B cell (primary cell): ENCODE results near the gene DPY19L1.
"Not testable (repeated sequence)": the region's sequence is repeated elsewhere in the genome, so short reads cannot be mapped to it uniquely, and the experiment has no call there.

Experiments used
- EZH2 ChIP-seq: IDR thresholded peaks from 2 replicates; pipeline ENCODE4 v1.6.1; 2012; ENCODE audit warnings: borderline replicate concordance, low read depth, mild to moderate bottlenecking, moderate library complexity, low read length; ENCODE audit not compliant: insufficient read depth, poor library complexity, severe bottlenecking
- TF ChIP-seq, protein P1 (sequence below): fragments of 200-600 bp; IDR thresholded peaks from one replicate; pipeline ENCODE4 v1.8.0; 2022; ENCODE audit warnings: antibody characterized with exemption, mild to moderate bottlenecking

DNA sequence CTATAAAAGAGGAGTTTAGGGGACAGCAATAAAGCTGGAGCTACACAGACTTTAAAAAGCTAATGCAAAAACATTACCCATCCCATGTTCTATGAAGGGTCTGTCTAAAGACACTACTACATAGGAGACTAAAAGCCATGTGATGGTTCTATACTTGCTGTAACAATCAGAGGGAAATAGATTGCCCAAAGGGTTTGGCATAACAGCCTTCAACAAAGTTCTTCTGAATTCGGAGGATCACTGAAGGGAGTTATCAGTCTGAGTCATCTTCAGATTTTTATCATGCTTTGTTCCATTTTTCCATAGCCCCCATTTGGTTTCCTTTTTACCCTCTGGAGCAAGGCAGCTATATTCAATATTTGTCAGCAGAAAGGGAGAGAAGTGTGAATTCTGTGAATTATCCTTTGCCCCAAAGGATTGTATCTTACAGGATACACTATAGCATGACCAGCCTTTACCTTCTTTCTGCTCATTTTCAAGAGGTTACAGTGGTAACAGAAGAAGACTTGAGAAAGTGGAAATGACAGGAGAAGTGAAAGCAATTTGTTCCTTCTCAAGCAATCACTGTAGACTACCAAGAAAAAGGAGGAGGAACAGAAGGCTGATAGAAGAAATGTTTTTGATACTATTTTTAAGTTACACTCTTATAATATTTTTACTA lies 64.4 kb downstream of the DPY19L1 start:
- not testable (repeated sequence) for TF ChIP-seq EZH2
- TF ChIP-seq, protein P1, sequence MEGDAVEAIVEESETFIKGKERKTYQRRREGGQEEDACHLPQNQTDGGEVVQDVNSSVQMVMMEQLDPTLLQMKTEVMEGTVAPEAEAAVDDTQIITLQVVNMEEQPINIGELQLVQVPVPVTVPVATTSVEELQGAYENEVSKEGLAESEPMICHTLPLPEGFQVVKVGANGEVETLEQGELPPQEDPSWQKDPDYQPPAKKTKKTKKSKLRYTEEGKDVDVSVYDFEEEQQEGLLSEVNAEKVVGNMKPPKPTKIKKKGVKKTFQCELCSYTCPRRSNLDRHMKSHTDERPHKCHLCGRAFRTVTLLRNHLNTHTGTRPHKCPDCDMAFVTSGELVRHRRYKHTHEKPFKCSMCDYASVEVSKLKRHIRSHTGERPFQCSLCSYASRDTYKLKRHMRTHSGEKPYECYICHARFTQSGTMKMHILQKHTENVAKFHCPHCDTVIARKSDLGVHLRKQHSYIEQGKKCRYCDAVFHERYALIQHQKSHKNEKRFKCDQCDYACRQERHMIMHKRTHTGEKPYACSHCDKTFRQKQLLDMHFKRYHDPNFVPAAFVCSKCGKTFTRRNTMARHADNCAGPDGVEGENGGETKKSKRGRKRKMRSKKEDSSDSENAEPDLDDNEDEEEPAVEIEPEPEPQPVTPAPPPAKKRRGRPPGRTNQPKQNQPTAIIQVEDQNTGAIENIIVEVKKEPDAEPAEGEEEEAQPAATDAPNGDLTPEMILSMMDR: not testable (repeated sequence)
